ENCODE measurements around the gene GPR3.

- TF ChIP-seq USF2 (IDR thresholded peaks at IDR 0.05; ENCODE audit: low read length) (no peak), ATF3 (IDR thresholded peaks at IDR 0.05; ENCODE audit: insufficient read depth, low read depth, low read length) (no peak)
Measured at GRCh38 chr1:27359822-27360158, 32.6 kb upstream of the GPR3 start.

Measured in H1 (cell line).